C4-2B (cell line): Measurements from ENCODE around the gene LYRM1.
A peak's percentile ranks its signal among the peaks of the same experiment; 100 is the strongest.

ENCODE experiments used
- H3K27ac ChIP-seq: fragments of 450-650 bp; 2 replicates; pipeline ENCODE4 v1.5.1; 2017
- CTCF ChIP-seq: fragments of 450-650 bp; conservative IDR thresholded peaks from 2 replicates; pipeline ENCODE4 v1.5.1; 2017; ENCODE audit warnings: mild to moderate bottlenecking
- ZFX ChIP-seq: fragments of 450-650 bp; IDR thresholded peaks from 2 replicates; pipeline ENCODE4 v1.6.1; 2017

The LYRM1 gene

GRCh38 chr16:20884240-20884556, 16.4 kb upstream of the LYRM1 start:
- no peak overlapping the region for H3K27ac ChIP-seq

DNA sequence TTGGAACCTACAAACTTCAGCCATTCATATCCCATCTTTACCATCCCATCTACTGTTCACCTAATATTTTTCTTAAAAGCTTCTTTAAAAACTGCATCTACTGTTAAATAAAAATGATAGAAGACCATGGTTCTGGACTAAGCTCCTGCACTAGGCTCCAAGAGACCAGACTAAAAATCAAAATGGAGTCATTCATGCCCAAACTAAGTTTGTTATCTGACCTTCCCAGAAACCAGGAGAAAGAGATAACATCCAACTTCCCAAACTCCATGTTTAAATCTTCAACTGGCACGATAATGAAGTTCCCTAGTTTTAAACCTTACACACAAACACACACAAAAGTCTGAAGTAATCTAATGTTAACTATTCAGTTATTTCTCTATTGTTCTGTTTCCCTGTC, 14.3 kb upstream of the LYRM1 start:
- TF ChIP-seq ZFX (no peak), CTCF (no peak)
- H3K27ac ChIP-seq = no peak overlapping the region

More at GRCh38 chr16:20884240-20884556, 16.4 kb upstream of the LYRM1 start:
- TF ChIP-seq CTCF (no peak), ZFX (no peak)

DNA sequence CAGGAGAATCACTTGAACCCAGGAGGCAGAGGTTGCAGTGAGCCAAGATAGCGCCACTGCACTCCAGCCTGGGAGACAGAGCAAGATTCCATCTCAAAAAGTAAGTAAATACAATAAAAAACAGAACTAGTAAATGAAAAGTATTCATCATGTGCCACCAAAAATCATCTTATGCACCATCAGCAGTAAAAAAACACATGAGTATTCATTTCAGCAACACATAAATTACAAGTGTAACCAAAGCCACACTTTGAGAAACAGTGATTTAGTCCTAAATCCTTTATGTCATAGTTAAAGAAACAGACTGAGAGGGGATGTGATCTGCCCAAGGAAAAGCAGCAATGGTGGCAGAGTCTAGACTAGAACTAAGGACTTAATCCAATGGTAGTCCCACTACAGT, 13.4 kb upstream of the LYRM1 start:
- H3K27ac ChIP-seq = no peak overlapping the region
- TF ChIP-seq ZFX = no peak
- no peak for TF ChIP-seq CTCF

DNA sequence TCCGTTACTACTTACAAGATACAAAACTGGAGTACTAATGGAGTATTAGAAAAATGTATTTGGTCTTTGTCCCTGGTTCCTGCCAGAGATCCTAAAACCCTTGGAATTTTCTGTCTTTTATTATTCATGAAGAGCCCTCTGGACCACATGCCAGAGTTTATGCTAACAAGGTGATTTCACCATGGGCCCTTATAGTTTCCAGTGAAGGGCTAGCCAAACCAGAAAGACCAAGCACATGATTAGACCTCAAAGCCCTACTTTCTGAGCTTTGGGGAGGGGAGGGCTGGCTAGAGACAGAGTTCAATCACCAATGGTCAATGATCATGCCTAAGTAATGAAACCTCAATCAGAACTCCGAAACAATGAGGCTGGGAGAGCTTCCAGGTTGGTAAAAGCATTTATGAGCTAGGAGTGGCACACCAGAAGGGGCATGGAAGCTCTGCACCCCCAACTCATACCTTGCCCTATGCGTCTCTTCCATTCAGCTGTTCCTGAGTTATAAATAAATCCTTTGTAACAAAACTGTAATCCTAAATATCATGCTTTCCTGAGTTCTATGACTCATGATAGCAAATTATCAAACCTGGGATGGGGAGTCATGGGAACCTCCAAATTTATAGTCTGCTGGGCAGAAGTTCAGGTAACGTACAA, 10.8 kb upstream of the LYRM1 start:
- no peak overlapping the region for H3K27ac ChIP-seq
- TF ChIP-seq ZFX (no peak), CTCF (no peak)

GRCh38 chr16:20894388-20894787, 6.2 kb upstream of the LYRM1 start:
- H3K27ac ChIP-seq = no peak overlapping the region
- TF ChIP-seq CTCF (no peak), ZFX (no peak)

GRCh38 chr16:20897253-20897897, 3.2 kb upstream of the LYRM1 start:
- peak overlapping the region; percentile 18; the same call in 1 of the 2 replicates for H3K27ac ChIP-seq
- no peak for TF ChIP-seq ZFX
- no peak for TF ChIP-seq CTCF

DNA sequence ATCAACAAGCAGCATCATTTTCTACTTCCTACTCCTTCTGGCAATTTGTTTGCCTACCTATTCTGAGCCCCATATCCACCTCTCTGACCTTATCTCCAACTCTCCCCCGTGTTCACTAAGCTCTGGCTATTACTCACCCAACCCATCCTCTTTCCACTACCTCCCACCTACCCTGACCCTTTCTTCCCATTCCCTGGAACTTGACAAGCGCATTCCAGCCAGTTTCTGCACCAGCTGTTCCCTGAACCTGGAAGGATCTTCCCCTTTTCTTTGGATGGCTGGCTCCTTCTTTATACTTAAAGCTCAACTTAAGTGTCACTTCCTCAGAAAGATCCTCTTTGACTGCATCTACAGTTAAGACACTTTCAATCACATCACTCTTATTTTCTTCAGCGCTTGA, 2.6 kb upstream of the LYRM1 start:
- H3K27ac ChIP-seq = no peak overlapping the region
- no peak for TF ChIP-seq CTCF
- TF ChIP-seq ZFX = no peak
